Endodermal cell (in vitro differentiated cells): Measurements from ENCODE around the gene FUOM. TPM values are rescaled to one million over a fixed set of nuclear protein-coding genes. Genes with fewer than 3 reads are reported as not detected.

ENCODE experiments used
- DNase-seq: peaks from one replicate; pipeline ENCODE4 v3.0.0-alpha.2; 2017
- H3K27ac ChIP-seq: 2 replicates; pipeline ENCODE4 v1.5.1; 2013; ENCODE audit warnings: mild to moderate bottlenecking, low read depth, low read length, moderate library complexity
- H3K27me3 ChIP-seq: 2 replicates; pipeline ENCODE4 v1.6.1; 2013; ENCODE audit warnings: mild to moderate bottlenecking, low read length, moderate library complexity; ENCODE audit not compliant: insufficient read depth, control insufficient read depth, poor library complexity, severe bottlenecking
- H3K36me3 ChIP-seq: 2 replicates; pipeline ENCODE4 v1.7.0; 2013; ENCODE audit warnings: mild to moderate bottlenecking, low read length, moderate library complexity; ENCODE audit not compliant: control insufficient read depth, insufficient read depth
- H3K4me1 ChIP-seq: one replicate; pipeline ENCODE4 v1.7.0; 2013; ENCODE audit warnings: low read length; ENCODE audit not compliant: control insufficient read depth, insufficient read depth
- H3K4me3 ChIP-seq: 2 replicates; pipeline ENCODE4 v1.5.1; 2013; ENCODE audit warnings: mild to moderate bottlenecking, low read length, moderate library complexity
- H3K9ac ChIP-seq: 2 replicates; pipeline ENCODE4 v1.6.1; 2013; ENCODE audit warnings: mild to moderate bottlenecking, low read length, moderate library complexity; ENCODE audit not compliant: poor library complexity, severe bottlenecking; ENCODE audit errors: extremely low read depth
- H3K9me3 ChIP-seq: 2 replicates; pipeline ENCODE4 v1.6.1; 2013; ENCODE audit warnings: mild to moderate bottlenecking, low read length, moderate library complexity; ENCODE audit not compliant: control insufficient read depth
- H3K27ac Mint-ChIP-seq: 2 replicates; pipeline ENCODE4 v1.8.0; 2020; ENCODE audit warnings: mixed read lengths
- H3K27me3 Mint-ChIP-seq: 2 replicates; pipeline ENCODE4 v1.8.0; 2021; ENCODE audit warnings: mild to moderate bottlenecking, mixed read lengths; ENCODE audit not compliant: insufficient read depth
- H3K36me3 Mint-ChIP-seq: 2 replicates; pipeline ENCODE4 v1.8.0; 2020; ENCODE audit warnings: low read depth, mixed read lengths
- H3K4me1 Mint-ChIP-seq: 2 replicates; pipeline ENCODE4 v1.8.0; 2020; ENCODE audit warnings: mixed read lengths
- H3K4me3 Mint-ChIP-seq: 2 replicates; pipeline ENCODE4 v1.8.0; 2020; ENCODE audit warnings: mild to moderate bottlenecking, moderate library complexity, mixed read lengths
- H3K9me3 Mint-ChIP-seq: 2 replicates; pipeline ENCODE4 v1.8.0; 2020; ENCODE audit warnings: mild to moderate bottlenecking, mixed read lengths
- CTCF ChIP-seq: fragments of 200-600 bp; sonication (generic); conservative IDR thresholded peaks from 2 replicates; pipeline ENCODE4 v1.5.0; 2021; ENCODE audit warnings: antibody characterized with exemption, mild to moderate bottlenecking
- WGBS, 2 experiments: methylation state at CpG; one replicate each; pipeline versions ENCODE4 v1.1.5 to v1.1.7; 2013; ENCODE audit warnings: missing lambda C conversion rate in 2 of 2, mixed read lengths in 1 of 2; ENCODE audit not compliant: insufficient coverage in 1 of 2, insufficient read length in 1 of 2; 5-methylcytosine and 5-hydroxymethylcytosine counted together
- total RNA-seq, 2 donors: library from RNA; stranded (reverse); fragmentation: NEBNext Ultra II Directional in 1 of 2; extraction: Animal tissue kit (Norgen Biotek cat#: 25700) in 1 of 2; gene quantifications; 2 replicates in 1 of 2; 3 replicates in 1 of 2; pipeline ENCODE4 v1.2.1, GENCODE V29; 2021

The FUOM gene
- total RNA-seq, 2 donors from 2014 or later, result 81.0 to 83.9 TPM

- Mint-ChIP-seq H3K27me3 (peaks cover 2% of the 10 kb centered on the region), H3K27ac (no peak overlapping the region), H3K4me1 (peaks cover 7% of the 10 kb centered on the region), H3K4me3 (no peak overlapping the region), H3K36me3 (peaks cover 3% of the 10 kb centered on the region), H3K9me3 (no peaks in the 10 kb centered on the region)
- Histone ChIP-seq H3K4me3 (no peak overlapping the region), H3K27ac (no peak overlapping the region), H3K4me1 (peaks cover 3% of the 10 kb centered on the region), H3K9ac (no peak overlapping the region), H3K36me3 (peaks cover 14% of the 10 kb centered on the region), H3K27me3 (no peaks in the 10 kb centered on the region), H3K9me3 (no peaks in the 10 kb centered on the region)
- DNase-seq, result no peak
- no peak for TF ChIP-seq CTCF
- WGBS, 2 experiments, result 81 to 86% methylated on average over 5 to 13 of the region's 13 CpGs
Observed at GRCh38 chr10:133350950-133351329, 6.9 kb downstream of the FUOM start.

GRCh38 chr10:133350283-133350949 is 7.4 kb downstream of the FUOM start:
- H3K36me3 Mint-ChIP-seq, result peaks cover under 1% of the 10 kb centered on the region
- Histone ChIP-seq H3K27me3 (no peaks in the 10 kb centered on the region), H3K9me3 (no peaks in the 10 kb centered on the region), H3K36me3 (peaks cover 11% of the 10 kb centered on the region), H3K27ac (no peak overlapping the region), H3K9ac (no peak overlapping the region), H3K4me1 (no peaks in the 10 kb centered on the region), H3K4me3 (no peak overlapping the region)
- no peaks in the 10 kb centered on the region for H3K9me3 Mint-ChIP-seq
- no peak for TF ChIP-seq CTCF
- H3K27ac Mint-ChIP-seq, result no peak overlapping the region
- WGBS, 2 experiments, result 87 to 90% methylated on average over 7 to 12 of the region's 12 CpGs
- H3K27me3 Mint-ChIP-seq, result peaks cover 7% of the 10 kb centered on the region
- DNase-seq, result no peak
- H3K4me1 Mint-ChIP-seq, result peaks cover 7% of the 10 kb centered on the region
- H3K4me3 Mint-ChIP-seq, result no peak overlapping the region

GRCh38 chr10:133349577-133350011 is 8.2 kb downstream of the FUOM start:
- no peaks in the 10 kb centered on the region for H3K4me1 ChIP-seq
- H3K27ac ChIP-seq, result no peak overlapping the region
- peaks cover 3% of the 10 kb centered on the region for H3K36me3 ChIP-seq
- 91 to 93% methylated on average over 2 to 9 of the region's 9 CpGs for WGBS, 2 experiments
- no peaks in the 10 kb centered on the region for H3K9me3 ChIP-seq
- H3K27me3 Mint-ChIP-seq, result peaks cover 16% of the 10 kb centered on the region
- H3K27me3 ChIP-seq, result no peaks in the 10 kb centered on the region
- peaks cover 7% of the 10 kb centered on the region for H3K4me1 Mint-ChIP-seq
- no peak overlapping the region for H3K4me3 Mint-ChIP-seq
- TF ChIP-seq CTCF, result no peak
- no peaks in the 10 kb centered on the region for H3K9me3 Mint-ChIP-seq
- H3K36me3 Mint-ChIP-seq, result no peaks in the 10 kb centered on the region
- no peak overlapping the region for H3K9ac ChIP-seq
- H3K27ac Mint-ChIP-seq, result no peak overlapping the region
- DNase-seq, result no peak
- no peak overlapping the region for H3K4me3 ChIP-seq
